Measurements from ENCODE around the gene APBA1. TPM values are rescaled to one million over a fixed set of nuclear protein-coding genes. Genes with fewer than 3 reads are reported as not detected.

Gene APBA1
- total and polyA plus RNA-seq, 2 of the 4 experiments (the other 2 are of a cell fraction) = 3.8 to 5.1 TPM

GRCh38 chr9:69589156-69589555 lies 83.0 kb downstream of the APBA1 start:
- Histone ChIP-seq H4K8ac (ENCODE audit: low read depth in 2 of 2, low read length in 2 of 2) (no peak overlapping the region), H3K9me3 (ENCODE audit: control insufficient read depth, insufficient read depth, low read length) (no peaks in the 10 kb centered on the region), H3K36me3 (ENCODE audit: control insufficient read depth, insufficient read depth, low read length) (no peaks in the 10 kb centered on the region), H2BK20ac (ENCODE audit: low read depth, low read length) (no peak overlapping the region), H4K20me1 (ENCODE audit: insufficient read depth, low read length) (no peaks in the 10 kb centered on the region), H3K56ac (ENCODE audit: extremely low read depth, insufficient read depth, low read length) (no peak overlapping the region), H2AK9ac (replicated peaks; ENCODE audit: low read depth, low read length, poor library complexity) (no peak overlapping the region), H2AFZ (replicated peaks; ENCODE audit: low read length, poor library complexity) (no peak overlapping the region), H4K91ac (ENCODE audit: insufficient read depth, low read depth, low read length) (no peak overlapping the region), H3K14ac (replicated peaks; ENCODE audit: low read depth, low read length) (no peak overlapping the region), H3K9ac (ENCODE audit: low read depth, low read length) (no peak overlapping the region), H3K79me1 (ENCODE audit: low read depth in 1 of 2, low read length in 2 of 2) (no peaks in the 10 kb centered on the region), H3K27ac (ENCODE audit: insufficient read depth, low read length) (no peak overlapping the region), H2AK5ac (ENCODE audit: low read depth, low read length) (no peak overlapping the region), H4K5ac (ENCODE audit: low read depth, low read length) (no peak overlapping the region), H2BK15ac (ENCODE audit: low read depth, low read length) (no peak overlapping the region), H3K4me1 (ENCODE audit: control insufficient read depth, insufficient read depth, low read length) (peaks cover 2% of the 10 kb centered on the region; the same call in 1 of the 2 replicates), H2BK120ac (ENCODE audit: low read depth, low read length) (no peak overlapping the region), H3K23ac (ENCODE audit: low read depth, low read length) (no peak overlapping the region), H3K4me2 (ENCODE audit: low read depth, low read length) (no peak overlapping the region), H3K4ac (ENCODE audit: low read depth, low read length) (no peak overlapping the region), H3K9me1 (ENCODE audit: insufficient read depth, low read length) (peaks cover 3% of the 10 kb centered on the region; the same call in 1 of the 2 replicates), H3K18ac (ENCODE audit: low read depth, low read length) (no peak overlapping the region), H2BK5ac (ENCODE audit: low read depth, low read length, poor library complexity, severe bottlenecking) (no peak overlapping the region), H3K4me3 (ENCODE audit: insufficient read depth, low read depth, low read length) (no peak overlapping the region), H3K27me3 (ENCODE audit: control insufficient read depth, insufficient read depth, low read length) (no peaks in the 10 kb centered on the region)
- POLR2A ChIA-PET (ENCODE audit: unreplicated experiment) = no interaction called here
- no CpG with 5 or more reads among the region's 3 CpGs for WGBS, 2 experiments (ENCODE audit: extremely low coverage in 2 of 2, insufficient read length in 1 of 2)
- in situ Hi-C loops (cut with MboI; ENCODE audit: low sequenced_read_pairs) = no loop called here
- DNase-seq (no peak), ATAC-seq (ENCODE audit: low read depth) (no peak)
- intact Hi-C loops (cut with micrococcal nuclease) = no loop called here
- no TSS peak for BruUV-seq (replicated peaks)
- dilution Hi-C loops (cut with HindIII; ENCODE audit: low sequenced_read_pairs, unreplicated experiment) = no loop called here
- TF ChIP-seq SMC3 (IDR thresholded peaks at IDR 0.05; ENCODE audit: low read depth, low read length) = no peak
- TF ChIP-seq, protein P1, sequence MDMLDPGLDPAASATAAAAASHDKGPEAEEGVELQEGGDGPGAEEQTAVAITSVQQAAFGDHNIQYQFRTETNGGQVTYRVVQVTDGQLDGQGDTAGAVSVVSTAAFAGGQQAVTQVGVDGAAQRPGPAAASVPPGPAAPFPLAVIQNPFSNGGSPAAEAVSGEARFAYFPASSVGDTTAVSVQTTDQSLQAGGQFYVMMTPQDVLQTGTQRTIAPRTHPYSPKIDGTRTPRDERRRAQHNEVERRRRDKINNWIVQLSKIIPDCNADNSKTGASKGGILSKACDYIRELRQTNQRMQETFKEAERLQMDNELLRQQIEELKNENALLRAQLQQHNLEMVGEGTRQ (IDR thresholded peaks at IDR 0.05; ENCODE audit: low read depth, low read length) = no peak
- no peak for TF ChIP-seq CEBPB (IDR thresholded peaks at IDR 0.05; ENCODE audit: low read depth, low read length)
- TF ChIP-seq NFE2L2 (IDR thresholded peaks at IDR 0.05; ENCODE audit: low read depth, low read length) = no peak
- TF ChIP-seq RAD21 (IDR thresholded peaks at IDR 0.05; ENCODE audit: low read length) = no peak
- CTCF ChIA-PET = interaction anchor here (0.6 to 1.1 kb wide), 2 partner anchors 12 to 65 kb away, joined by 5 to 12 read pairs; no protein-coding TSS in a partner anchor

Measured in IMR-90 (cell line).